HL-60 (cell line): ENCODE data around the gene ME1.

Experiments used
- REST ChIP-seq: IDR thresholded peaks from 2 replicates; pipeline ENCODE4 v1.6.1; 2012; ENCODE audit warnings: low read depth; ENCODE audit not compliant: insufficient replicate concordance
- TF ChIP-seq, protein P1 (sequence below): IDR thresholded peaks from one replicate; pipeline ENCODE4 v1.5.1; 2011; ENCODE audit warnings: low read length, control low read depth, inconsistent platforms; ENCODE audit not compliant: insufficient read depth

DNA sequence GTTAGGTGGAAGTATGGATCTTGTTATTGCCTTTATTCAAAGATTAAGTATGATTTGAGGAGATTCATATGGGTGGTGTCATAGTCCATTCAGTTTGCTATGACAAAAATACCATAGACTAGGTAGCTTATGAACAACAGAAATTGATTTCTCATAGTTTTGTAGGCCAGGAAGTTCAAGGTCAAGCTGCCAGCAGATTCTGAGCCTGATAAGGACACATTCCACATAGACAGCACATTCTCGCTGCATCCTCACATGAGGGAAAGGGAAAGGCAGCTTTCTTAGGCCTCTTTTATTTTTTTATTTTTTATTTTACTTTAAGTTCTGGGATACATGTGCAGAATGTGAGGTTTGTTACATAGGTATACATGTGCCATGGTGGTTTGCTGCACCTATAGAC is 27.7 kb downstream of the ME1 start:
- TF ChIP-seq, protein P1, sequence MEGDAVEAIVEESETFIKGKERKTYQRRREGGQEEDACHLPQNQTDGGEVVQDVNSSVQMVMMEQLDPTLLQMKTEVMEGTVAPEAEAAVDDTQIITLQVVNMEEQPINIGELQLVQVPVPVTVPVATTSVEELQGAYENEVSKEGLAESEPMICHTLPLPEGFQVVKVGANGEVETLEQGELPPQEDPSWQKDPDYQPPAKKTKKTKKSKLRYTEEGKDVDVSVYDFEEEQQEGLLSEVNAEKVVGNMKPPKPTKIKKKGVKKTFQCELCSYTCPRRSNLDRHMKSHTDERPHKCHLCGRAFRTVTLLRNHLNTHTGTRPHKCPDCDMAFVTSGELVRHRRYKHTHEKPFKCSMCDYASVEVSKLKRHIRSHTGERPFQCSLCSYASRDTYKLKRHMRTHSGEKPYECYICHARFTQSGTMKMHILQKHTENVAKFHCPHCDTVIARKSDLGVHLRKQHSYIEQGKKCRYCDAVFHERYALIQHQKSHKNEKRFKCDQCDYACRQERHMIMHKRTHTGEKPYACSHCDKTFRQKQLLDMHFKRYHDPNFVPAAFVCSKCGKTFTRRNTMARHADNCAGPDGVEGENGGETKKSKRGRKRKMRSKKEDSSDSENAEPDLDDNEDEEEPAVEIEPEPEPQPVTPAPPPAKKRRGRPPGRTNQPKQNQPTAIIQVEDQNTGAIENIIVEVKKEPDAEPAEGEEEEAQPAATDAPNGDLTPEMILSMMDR: no peak
- TF ChIP-seq REST: no peak
